ENCODE measurements around the gene TM2D1.

The TM2D1 gene

DNA sequence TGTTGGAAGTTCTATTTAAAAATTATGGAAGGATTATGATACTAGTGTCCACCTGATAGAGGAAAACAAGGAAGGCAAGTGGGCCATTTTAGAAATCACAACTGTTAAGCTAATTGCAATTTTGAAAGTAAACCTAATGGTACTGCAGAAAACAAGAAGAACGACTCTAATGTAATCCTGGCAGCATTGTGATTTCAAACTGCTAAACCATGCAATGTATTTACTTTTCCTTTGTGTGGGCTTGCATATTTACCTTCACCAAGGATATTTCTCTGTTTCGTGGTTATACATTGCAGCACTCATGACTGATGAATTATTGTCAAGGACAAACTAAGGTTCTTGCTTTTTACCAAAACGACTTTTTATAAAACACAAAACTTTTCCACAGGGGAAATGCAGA, 88.1 kb downstream of the TM2D1 start:
- POLR2A ChIA-PET, result no interaction called here
- CTCF ChIA-PET, result no interaction called here
- DNase-seq (ENCODE audit: extremely low spot score), result no peak
- no peak for TF ChIP-seq SUZ12 (IDR thresholded peaks at IDR 0.05)
- no peak for TF ChIP-seq FOXK2 (IDR thresholded peaks at IDR 0.05)
- TF ChIP-seq ELF4 (IDR thresholded peaks at IDR 0.05), result no peak
- no peak for TF ChIP-seq ZNF384 (IDR thresholded peaks at IDR 0.05)
- TF ChIP-seq ARNT (IDR thresholded peaks at IDR 0.05), result no peak
- TF ChIP-seq, protein P1, sequence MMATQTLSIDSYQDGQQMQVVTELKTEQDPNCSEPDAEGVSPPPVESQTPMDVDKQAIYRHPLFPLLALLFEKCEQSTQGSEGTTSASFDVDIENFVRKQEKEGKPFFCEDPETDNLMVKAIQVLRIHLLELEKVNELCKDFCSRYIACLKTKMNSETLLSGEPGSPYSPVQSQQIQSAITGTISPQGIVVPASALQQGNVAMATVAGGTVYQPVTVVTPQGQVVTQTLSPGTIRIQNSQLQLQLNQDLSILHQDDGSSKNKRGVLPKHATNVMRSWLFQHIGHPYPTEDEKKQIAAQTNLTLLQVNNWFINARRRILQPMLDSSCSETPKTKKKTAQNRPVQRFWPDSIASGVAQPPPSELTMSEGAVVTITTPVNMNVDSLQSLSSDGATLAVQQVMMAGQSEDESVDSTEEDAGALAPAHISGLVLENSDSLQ (IDR thresholded peaks at IDR 0.05), result no peak
- no peak for TF ChIP-seq BHLHE40 (IDR thresholded peaks at IDR 0.05; ENCODE audit: borderline replicate concordance)

DNA sequence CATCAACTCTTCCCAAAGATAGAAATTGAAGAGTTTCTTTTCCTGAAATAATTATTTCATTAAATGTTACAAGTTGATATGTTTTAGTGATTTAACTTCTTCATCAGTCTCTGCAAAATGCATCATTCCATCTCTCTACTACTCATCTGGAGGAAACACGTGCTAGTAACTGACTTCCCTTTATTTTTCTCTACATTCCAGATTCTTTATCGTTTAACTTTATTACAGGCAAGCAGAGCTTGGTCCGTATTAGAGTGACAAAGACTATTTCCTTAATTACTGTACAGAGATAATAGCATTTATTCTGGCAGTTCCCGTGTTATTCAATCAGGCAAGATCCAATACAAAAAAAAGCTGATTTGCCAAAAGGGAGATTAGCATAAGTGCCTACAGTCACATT, 88.6 kb downstream of the TM2D1 start:
- DNase-seq (ENCODE audit: extremely low spot score), result no peak
- CTCF ChIA-PET, result interaction anchor here (0.7 kb wide), 1 partner anchor 76 kb away, joined by 4 read pairs; no protein-coding TSS in a partner anchor
- POLR2A ChIA-PET, result no interaction called here
- TF ChIP-seq CTBP1 (IDR thresholded peaks at IDR 0.05; ENCODE audit: borderline replicate concordance) (no peak), FOXK2 (IDR thresholded peaks at IDR 0.05) (no peak), ELF4 (IDR thresholded peaks at IDR 0.05) (no peak), HDGF (IDR thresholded peaks at IDR 0.05; ENCODE audit: borderline replicate concordance) (no peak), NFRKB (IDR thresholded peaks at IDR 0.05) (no peak), SUZ12 (IDR thresholded peaks at IDR 0.05) (no peak), L3MBTL2 (conservative IDR thresholded peaks at IDR 0.05) (no peak), FOXM1 (IDR thresholded peaks at IDR 0.05; ENCODE audit: borderline replicate concordance) (no peak), LEF1 (IDR thresholded peaks at IDR 0.05; ENCODE audit: borderline replicate concordance) (no peak), BHLHE40 (IDR thresholded peaks at IDR 0.05; ENCODE audit: borderline replicate concordance) (no peak), FOXA1 (IDR thresholded peaks at IDR 0.05) (no peak), ZNF384 (IDR thresholded peaks at IDR 0.05) (no peak), ARNT (IDR thresholded peaks at IDR 0.05) (no peak)
- TF ChIP-seq, protein P1 (IDR thresholded peaks at IDR 0.05), result no peak

DNA sequence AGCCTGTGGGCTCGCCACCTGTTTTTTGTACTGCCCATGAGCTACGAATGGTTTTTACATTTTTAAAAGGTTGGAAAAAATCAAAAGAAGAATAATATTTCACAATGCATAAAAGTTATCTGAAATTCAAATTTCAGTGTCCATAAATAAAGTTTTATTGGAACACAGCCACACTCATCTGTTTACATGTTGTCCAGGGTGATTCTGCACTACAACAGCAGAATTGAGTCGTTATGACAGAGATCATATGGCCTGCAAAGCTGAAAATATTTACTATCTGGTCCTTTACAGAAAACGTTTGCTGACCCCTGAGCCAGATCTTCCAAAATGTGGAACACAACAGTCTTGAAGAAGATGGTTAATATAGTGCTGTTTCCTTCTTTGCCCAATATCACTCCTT, 89.4 kb downstream of the TM2D1 start:
- ChIA-PET POLR2A (no interaction called here), CTCF (no interaction called here)
- TF ChIP-seq FOXM1 (IDR thresholded peaks at IDR 0.05; ENCODE audit: borderline replicate concordance) (no peak), CTBP1 (IDR thresholded peaks at IDR 0.05; ENCODE audit: borderline replicate concordance) (no peak)
- no peak for DNase-seq (ENCODE audit: extremely low spot score)

DNA sequence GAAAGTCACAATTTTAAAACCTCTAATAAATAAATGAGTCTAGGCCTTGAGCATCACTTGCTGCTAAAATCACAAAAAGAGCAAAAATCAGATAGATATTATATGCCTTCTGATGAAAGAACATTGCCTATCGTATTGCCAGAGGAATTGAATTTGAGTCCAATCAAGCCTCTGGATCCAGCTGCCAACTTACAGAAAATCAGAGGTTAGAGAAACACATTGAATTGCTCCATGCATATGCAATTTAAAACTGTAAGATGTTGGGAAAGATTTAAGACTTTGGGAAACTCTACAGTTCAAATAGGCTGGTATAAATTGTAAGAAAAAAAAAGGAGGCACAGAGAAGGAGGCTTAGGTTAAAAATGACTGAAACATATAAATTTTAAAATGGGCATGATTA, 93.5 kb downstream of the TM2D1 start:
- CTCF ChIA-PET, result no interaction called here
- POLR2A ChIA-PET, result no interaction called here
- no peak for DNase-seq (ENCODE audit: extremely low spot score)
- TF ChIP-seq FOXK2 (IDR thresholded peaks at IDR 0.05), result no peak
- TF ChIP-seq ZNF384 (IDR thresholded peaks at IDR 0.05), result no peak
- TF ChIP-seq TARDBP (IDR thresholded peaks at IDR 0.05), result no peak
- TF ChIP-seq CTBP1 (IDR thresholded peaks at IDR 0.05; ENCODE audit: borderline replicate concordance), result no peak
- TF ChIP-seq FOXA1 (IDR thresholded peaks at IDR 0.05), result no peak
- TF ChIP-seq, protein P1 (IDR thresholded peaks at IDR 0.05), result no peak
- no peak for TF ChIP-seq SUZ12 (IDR thresholded peaks at IDR 0.05)

All from HEK293T (cell line).